ENCODE results near the gene DCAF15.

- TF ChIP-seq POLR2A (IDR thresholded peaks at IDR 0.05; ENCODE audit: extremely low read depth, insufficient read length), result no peak
- no peak for TF ChIP-seq CTCF (IDR thresholded peaks at IDR 0.05; ENCODE audit: low read depth, low read length)
- TF ChIP-seq, protein P1, sequence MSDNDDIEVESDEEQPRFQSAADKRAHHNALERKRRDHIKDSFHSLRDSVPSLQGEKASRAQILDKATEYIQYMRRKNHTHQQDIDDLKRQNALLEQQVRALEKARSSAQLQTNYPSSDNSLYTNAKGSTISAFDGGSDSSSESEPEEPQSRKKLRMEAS (IDR thresholded peaks at IDR 0.05; ENCODE audit: low read depth, low read length), result no peak
Measured at GRCh38 chr19:13981988-13982501, 29.7 kb downstream of the DCAF15 start.

Measured in NB4 (cell line).